HL-60/S4 (cell line): ENCODE results near the gene ZNRD2.

Experiments
- in situ Hi-C: fragments of 300-500 bp; cut with MboI; formaldehyde crosslinking; loops from 2 replicates; pipeline ENCODE4 v1.14.3; 2022; ENCODE audit warnings: low sequenced_read_pairs

Gene ZNRD2

GRCh38 chr11:65537620-65538231, 32.6 kb upstream of the ZNRD2 start:
- in situ Hi-C loops: no loop called here

DNA sequence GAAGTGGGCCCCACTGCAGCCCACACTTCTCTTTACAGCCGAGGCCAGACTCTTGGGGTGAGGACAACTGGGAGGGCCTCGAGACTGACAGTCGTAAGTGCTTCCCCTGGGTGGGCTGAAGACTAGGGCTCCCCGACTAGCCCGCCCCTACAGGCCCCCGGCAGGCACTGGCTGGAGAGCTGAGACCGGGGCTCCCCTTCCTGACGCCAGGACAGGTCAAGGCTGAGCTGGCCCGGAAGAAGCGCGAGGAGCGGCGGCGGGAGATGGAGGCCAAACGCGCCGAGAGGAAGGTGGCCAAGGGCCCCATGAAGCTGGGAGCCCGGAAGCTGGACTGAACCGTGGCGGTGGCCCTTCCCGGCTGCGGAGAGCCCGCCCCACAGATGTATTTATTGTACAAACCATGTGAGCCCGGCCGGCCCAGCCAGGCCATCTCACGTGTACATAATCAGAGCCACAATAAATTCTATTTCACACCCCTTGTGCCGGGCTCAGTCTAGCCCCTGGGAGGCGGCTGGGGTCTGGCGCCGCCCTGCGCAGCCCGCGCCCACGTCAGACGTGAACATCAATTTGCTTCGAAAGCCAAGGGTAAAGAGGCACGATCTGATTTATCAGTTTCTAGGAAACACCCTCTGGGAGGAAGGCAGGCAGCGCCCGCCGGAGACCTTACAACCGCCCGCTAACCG, 31.9 kb upstream of the ZNRD2 start:
- in situ Hi-C loops: no loop called here

- in situ Hi-C loops: no loop called here
These were observed 31.1 kb upstream of the ZNRD2 start for GRCh38 chr11:65538915-65539743.

- in situ Hi-C loops: no loop called here
These were observed 30.5 kb upstream of the ZNRD2 start for GRCh38 chr11:65539744-65540289.

DNA sequence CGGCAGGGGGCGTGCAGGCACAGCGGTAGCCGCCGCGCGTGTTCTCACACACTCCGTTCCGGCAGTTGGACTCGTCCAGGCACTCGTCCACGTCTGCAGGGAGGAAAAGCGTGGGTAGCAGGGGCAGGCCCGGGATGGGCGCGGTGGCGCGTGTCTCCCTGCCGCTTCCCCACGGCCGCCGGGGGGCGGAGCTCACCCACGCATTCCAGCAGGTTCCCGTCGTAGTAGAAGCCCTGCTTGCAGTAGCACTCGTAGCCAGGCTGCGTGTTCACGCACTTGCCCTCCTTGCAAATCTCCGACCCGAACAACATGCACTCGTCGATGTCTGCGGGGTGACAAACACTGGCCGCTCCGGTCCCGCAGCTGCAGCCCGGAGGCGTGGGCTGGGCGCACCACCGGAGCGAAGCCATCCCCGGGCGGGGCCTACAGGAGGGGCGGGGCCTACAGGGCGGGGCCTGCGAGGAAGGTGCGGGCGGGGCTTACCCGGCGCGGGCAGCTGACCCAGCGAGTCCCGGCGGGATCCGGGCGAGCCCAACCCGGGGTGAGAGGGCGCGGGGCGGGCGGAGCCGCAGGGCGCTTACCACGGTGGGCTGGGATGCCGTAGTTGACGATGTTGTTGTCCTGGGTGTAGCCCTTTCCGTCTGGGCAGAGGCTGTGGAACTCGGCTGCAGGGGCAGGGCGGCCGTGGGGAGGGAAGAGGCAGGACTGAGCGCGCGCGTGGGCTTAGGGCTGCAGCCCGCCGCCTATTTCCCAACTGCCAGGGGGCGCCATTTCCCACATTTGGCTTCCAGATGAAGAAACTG, 29.8 kb upstream of the ZNRD2 start:
- in situ Hi-C loops: no loop called here

DNA sequence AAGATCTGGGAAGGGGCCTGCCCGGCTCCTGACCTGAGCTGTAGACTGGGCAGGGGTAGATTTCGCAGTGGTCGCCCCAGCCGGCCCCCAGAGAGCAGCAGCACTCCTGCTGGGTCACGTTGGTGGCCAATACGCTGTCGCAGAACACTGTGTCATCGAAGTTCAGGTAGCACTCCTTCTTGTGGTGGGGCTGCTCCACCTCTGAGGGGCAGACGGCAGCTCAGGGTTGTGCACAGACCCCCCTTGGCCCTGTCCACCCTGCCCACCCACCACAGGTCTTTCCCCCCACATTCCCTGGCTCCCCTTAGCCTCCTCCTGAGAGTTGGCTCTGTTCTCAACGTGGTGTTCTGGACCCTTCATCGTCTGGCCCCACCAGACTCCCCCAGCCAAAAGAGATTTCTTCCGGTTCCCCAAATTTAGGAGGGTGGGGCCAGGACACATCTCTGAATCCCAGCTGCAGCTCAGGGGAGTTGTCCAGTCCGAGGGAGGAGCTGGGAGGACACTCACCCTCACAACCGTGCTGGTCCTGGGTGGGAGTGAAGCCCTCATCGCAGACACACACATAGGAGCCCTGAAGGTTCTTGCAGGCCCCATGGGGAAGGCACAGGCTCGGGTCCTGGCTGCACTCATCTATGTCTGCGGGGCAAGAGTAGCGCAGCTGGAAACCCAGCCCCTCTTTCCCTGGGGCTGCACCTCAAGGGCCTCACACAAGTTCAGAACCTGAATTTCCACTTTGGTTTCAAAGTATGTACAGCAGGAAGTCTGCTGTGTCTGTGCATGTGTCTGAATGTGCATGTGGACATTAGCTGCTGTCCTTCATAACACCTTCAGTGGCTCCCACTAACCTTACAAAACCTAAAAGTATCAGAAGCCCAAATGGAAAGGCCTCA, 28.9 kb upstream of the ZNRD2 start:
- in situ Hi-C loops: no loop called here

GRCh38 chr11:65542738-65543390, 27.4 kb upstream of the ZNRD2 start:
- in situ Hi-C loops: no loop called here

DNA sequence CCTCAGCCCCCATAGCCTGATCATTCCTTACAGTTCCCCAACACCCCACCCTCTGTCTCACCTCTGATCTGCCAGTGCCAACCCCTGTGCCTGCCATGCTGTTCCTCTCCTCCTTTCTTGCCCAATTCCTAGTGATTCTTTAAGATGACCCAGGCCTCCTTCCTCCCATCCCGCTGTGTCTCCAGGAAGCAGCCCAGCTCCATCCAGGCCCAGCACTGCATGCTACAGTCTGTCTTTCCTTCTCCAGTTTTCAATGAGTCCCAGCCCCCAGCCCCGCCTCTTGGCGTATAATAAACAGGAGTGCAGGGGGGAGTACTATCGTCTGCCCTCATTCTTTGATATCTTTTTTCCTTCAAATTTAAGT, 24.4 kb upstream of the ZNRD2 start:
- in situ Hi-C loops: no loop called here

GRCh38 chr11:65546217-65546958, 23.9 kb upstream of the ZNRD2 start:
- in situ Hi-C loops: no loop called here

DNA sequence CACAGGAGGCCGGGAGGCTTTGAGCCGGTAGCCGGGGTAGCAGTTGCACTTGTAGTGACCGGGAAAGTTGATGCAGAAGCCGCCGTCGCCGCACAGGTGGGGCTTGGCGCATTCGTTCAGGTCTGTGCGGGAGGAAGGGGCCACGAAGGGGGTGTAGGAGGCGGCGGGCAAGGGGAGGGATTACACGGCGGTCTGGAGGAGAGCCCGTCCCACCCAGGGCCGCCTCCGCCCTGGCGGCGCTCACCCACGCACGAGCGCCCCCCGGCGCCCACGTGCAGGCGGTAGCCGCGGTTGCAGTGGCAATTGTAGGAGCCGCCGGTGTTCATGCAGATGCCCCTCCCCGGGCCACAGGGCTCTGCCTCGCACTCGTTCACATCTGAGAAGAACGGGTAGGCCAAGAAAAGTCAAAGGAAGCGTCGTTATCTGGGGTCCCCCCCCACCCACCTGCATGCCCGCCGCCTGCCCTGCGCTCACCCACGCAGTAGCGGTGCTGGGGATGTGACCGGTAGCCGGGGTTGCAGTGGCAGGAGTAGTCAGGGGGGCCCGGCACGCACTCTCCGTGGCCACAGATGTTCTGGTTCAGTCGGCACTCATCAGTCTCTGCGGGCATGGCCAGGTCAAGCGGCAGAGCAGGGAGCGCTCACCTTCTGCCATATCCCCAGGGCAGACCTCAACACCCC, 22.7 kb upstream of the ZNRD2 start:
- in situ Hi-C loops: no loop called here

DNA sequence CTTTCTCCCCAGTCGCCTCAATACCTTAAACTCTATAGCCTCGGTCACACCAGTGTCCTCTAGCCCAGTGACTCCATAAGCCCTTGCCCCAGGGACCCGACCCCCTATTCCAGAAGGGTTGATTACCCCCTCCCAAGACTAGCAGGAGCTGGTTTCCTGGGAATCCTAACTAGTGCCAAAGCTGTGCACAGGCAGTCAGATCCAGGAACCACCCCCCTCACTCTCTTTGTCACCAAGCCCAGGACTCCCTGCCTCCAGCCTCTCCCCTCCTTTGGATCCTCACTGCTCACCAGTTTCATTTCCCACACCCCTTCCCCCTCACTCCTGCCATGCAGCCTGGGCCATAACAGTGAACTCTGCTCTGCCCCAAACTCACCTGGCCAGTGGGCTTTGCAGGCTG, 21.9 kb upstream of the ZNRD2 start:
- in situ Hi-C loops: no loop called here

DNA sequence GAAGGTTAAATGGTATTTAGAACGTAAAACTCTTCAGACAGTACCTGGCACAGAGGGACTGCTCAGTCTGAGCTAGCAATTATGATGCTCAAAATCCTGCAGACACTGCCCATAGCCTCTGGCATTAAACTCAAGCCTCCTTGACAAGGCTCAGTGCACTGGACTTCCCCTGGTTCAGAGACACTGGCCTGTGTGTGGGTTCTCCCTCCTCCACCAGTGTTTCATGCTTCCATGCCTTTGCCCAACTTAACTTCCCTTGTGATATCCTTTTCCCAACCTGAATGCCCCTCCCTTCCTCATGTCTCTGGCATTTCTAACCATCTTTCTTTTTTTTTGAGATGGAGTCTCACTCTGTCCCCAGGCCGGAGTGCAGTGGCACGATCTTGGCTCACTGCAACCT, 21.2 kb upstream of the ZNRD2 start:
- in situ Hi-C loops: no loop called here

DNA sequence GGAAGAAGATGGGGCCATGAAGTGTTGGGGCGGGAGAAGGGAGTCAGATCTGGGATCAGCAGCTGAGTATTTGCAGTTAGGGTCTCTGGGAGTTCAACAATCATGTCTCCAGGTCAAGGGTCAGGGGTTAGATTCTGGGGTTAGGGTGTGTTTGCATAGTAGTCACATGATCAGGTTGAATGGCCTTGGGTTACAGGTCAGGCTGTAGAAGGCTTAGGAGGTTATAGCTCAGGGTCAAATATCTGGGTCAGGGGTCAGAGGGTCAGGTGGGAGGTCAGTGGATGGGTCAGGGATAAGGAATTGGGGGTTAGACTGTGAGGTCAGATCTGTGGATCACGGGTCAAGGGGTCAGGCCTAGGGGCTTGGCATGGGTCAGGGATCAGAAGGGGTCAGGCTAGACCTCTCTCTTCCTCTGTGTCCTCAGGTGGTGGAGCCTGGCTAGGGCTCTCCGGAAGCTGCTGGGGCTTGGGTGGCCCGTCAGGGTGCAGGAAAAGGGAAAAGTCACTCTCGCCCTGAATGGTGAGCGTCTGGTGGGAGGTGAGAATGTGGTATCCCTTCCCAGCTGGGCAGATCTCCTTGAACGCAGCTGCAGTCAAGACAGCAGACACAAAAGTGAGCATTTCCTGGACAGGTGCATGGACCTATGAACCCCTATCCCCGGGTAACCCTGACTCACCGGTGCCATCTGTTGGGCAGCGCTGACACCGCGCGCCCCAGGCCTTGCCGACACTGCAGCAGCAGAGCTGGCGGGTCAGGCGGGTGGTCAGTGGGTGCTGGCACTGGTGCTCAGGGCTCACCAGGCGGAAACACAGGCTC, 18.5 kb upstream of the ZNRD2 start:
- in situ Hi-C loops: no loop called here

DNA sequence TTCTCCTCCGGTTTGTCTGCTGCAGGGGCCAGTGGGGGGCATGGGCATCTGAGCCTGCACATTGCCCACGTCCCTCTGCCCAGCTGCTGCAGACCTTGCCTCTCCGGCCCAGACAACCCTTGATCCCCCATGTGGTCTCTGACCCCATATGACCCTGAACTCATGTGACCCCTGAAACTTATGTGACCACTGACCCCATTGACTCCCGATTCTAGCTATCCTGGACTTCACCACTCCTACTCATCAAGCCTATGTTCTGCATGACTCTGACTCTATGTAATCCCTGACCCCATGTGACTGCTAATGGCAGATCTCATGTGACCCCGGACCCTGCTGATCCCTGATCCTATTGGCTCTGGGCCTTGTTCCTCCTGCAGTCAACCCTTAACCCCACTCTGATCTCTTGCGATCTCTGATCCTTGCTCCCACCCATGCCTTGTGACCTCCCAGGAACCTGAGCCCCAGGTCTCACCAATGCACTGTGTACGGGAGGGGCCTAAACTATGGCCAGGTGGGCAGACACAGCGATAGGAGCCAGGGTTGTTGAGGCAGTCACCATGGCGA, 17.8 kb upstream of the ZNRD2 start:
- in situ Hi-C loops: no loop called here

GRCh38 chr11:65553301-65554001, 16.8 kb upstream of the ZNRD2 start:
- in situ Hi-C loops: no loop called here

- in situ Hi-C loops: no loop called here
These were observed 16.0 kb upstream of the ZNRD2 start for GRCh38 chr11:65554057-65554818.
